Central memory CD4-positive, alpha-beta T cell (primary cell): ENCODE data around the gene PRSS23.
"Not testable (repeated sequence)": the region's sequence is repeated elsewhere in the genome, so short reads cannot be mapped to it uniquely, and the experiment has no call there.

ENCODE experiments used
- DNase-seq: peaks from one replicate; pipeline ENCODE4 v3.0.0; 2022

Gene PRSS23

GRCh38 chr11:86815726-86816125, 15.4 kb downstream of the PRSS23 start:
- DNase-seq = no peak

GRCh38 chr11:86816251-86816726, 15.9 kb downstream of the PRSS23 start:
- no peak for DNase-seq

DNA sequence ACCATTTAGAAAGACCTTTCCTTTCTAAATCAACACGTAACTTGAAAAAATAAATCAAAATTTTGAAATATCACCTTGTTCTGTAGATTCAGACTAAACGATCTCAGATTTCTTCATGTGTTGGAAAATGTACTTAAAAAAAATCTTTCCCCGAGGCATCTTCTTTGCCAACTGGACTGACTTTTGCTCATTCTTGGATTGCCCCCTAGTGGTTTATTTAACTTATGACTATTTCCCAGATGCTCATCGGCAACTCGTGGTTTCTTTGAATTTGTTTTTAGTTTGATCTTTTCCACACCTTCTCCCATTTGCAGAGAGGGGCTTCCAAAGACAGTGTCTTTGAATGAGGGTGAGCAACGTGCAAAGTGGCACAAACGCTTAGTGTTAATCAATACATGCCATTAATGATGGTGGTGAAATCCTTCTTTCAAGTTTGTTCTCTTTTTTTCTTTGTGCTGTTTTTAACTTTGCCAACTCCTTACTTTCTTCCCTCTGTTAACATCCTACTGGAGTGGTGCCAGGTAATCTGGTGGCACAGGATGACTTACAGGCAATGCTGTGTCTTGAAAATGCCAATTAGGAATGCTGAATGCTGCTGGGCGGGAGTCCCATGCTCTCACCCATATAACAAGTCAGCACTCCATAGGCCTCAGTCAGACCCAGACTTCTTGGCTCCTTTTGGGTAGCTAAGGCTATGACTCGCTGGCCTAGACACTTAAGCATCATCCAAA, 18.3 kb downstream of the PRSS23 start:
- peak; percentile 18 for DNase-seq

GRCh38 chr11:86824139-86824538, 23.8 kb downstream of the PRSS23 start:
- not testable (repeated sequence) for DNase-seq

DNA sequence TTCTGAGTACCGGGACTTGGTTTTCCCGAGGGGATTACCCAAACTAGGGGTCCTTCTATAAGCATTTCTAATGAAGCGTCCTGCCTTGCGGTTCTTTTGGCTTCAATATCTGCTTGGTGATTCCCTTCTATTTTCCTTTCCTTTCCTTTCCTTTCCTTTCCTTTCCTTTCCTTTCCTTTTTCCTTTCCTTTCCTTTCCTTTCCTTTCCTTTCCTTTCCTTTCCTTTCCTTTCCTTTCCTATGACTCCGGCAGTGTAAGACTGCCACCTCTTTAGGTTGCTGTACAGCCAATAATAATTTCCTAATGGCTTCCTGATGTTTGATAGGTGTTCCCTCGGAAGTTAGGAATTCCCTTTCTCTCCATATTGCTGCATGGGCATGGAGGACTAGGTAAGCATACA, 34.0 kb downstream of the PRSS23 start:
- not testable (repeated sequence) for DNase-seq

DNA sequence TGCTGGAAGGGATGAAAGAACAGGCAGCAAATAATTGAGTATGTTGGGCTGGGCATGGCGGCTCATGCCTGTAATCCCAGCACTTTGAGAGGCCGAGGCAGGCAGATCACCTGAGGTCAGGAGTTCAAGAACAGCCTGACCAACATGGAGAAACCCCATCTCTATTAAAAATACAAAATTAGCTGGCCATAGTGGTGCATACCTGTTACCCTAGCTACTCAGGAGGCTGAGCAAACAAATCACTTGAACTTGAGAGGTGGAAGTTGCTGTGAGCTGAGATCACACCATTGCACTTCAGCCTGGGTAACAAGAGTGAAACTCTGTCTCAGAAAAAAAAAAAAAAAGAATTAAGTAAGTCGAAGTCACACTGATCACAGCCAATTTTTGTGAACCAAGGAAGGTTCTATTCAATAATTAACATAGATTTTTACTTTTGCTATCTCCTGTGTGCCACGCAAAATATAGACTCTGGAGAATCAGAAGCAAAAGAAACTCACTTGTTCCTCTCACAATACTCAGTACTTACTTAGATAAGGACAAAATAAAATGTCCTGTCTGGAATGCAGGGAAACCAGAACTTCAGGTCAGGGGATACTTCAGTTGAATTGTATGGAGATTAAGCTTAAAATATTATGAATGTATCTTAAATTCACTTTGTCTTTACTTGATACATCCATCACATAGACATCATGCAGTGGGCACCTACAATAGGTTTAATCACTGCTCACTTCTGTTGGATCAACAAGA, 44.6 kb downstream of the PRSS23 start:
- DNase-seq = not testable (repeated sequence)

DNA sequence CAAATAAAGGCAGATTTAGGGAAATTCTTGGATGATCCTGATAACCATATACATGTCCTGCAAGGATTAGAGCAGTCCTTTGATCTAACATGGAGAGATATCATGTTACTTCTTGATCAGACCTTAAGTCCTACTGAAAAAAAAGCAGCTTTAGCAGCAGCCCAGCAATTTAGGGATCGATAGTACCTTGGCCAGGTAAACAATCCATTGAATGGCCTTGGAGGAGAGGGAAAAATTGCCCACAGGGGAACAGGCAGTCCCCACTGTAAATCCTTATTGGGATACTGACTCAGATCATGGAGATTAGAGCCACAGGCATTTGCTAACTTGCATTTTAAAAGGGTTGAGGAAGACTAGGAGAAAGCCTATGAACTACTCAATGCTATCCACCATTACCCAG, 47.8 kb downstream of the PRSS23 start:
- no peak for DNase-seq

DNA sequence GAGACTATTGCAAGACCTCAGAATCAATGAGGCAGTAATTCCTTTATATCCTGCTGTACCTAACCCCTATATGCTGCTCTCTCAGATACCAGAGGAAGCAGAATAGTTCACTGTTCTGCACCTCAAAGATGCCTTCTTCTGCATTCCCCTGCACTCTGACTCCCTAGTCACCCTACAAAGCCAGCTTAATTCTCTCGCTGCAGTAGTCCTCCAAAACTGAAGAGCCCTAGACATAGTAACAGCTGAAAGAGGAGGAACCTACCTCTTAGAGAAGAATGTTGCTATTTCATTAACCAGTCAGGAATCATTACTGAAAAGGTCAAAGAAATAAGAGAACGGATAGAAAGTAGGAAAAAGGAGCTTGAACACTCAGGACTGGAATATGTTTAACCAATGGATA, 49.3 kb downstream of the PRSS23 start:
- DNase-seq = no peak
